Osteocyte (in vitro differentiated cells): ENCODE measurements around the gene SYNE1. TPM values are rescaled to one million over a fixed set of nuclear protein-coding genes. Genes with fewer than 3 reads are reported as not detected.
"Not testable (repeated sequence)": the region's sequence is repeated elsewhere in the genome, so short reads cannot be mapped to it uniquely, and the experiment has no call there.

Source experiments
- DNase-seq: peaks from one replicate; pipeline ENCODE4 v3.0.0; 2021; ENCODE audit warnings: mixed read lengths; ENCODE audit not compliant: unreplicated experiment; ENCODE audit errors: extremely low spot score
- H3K27ac Mint-ChIP-seq: one replicate; pipeline ENCODE4 v1.8.0; 2021; ENCODE audit warnings: mild to moderate bottlenecking, mixed read lengths; ENCODE audit not compliant: unreplicated experiment
- H3K27me3 Mint-ChIP-seq: one replicate; pipeline ENCODE4 v1.8.0; 2021; ENCODE audit warnings: mixed read lengths; ENCODE audit not compliant: unreplicated experiment
- H3K36me3 Mint-ChIP-seq: one replicate; pipeline ENCODE4 v1.8.0; 2021; ENCODE audit warnings: mixed read lengths; ENCODE audit not compliant: unreplicated experiment
- H3K4me1 Mint-ChIP-seq: one replicate; pipeline ENCODE4 v1.8.0; 2021; ENCODE audit warnings: mixed read lengths; ENCODE audit not compliant: unreplicated experiment
- H3K4me3 Mint-ChIP-seq: one replicate; pipeline ENCODE4 v1.8.0; 2021; ENCODE audit warnings: mild to moderate bottlenecking, moderate library complexity, mixed read lengths; ENCODE audit not compliant: unreplicated experiment
- H3K9me3 Mint-ChIP-seq: one replicate; pipeline ENCODE4 v1.8.0; 2021; ENCODE audit warnings: mixed read lengths; ENCODE audit not compliant: unreplicated experiment
- CTCF ChIP-seq: fragments of 200-600 bp; sonication (generic); IDR thresholded peaks from 2 replicates; pipeline ENCODE4 v1.5.0; 2021; ENCODE audit warnings: antibody characterized with exemption, mild to moderate bottlenecking, moderate library complexity
- total RNA-seq: library from RNA; stranded (reverse); gene quantifications from 2 replicates; pipeline ENCODE4 v1.2.1, GENCODE V29; 2021

Gene SYNE1
- total RNA-seq, 1 donor from 2014 or later = 130 TPM

- no peaks in the 10 kb centered on the region for H3K36me3 Mint-ChIP-seq
- no peaks in the 10 kb centered on the region for H3K9me3 Mint-ChIP-seq
- no peak for TF ChIP-seq CTCF
- DNase-seq = no peak
- H3K27me3 Mint-ChIP-seq = peaks cover 26% of the 10 kb centered on the region
- H3K4me1 Mint-ChIP-seq = no peaks in the 10 kb centered on the region
- no peak overlapping the region for H3K27ac Mint-ChIP-seq
- H3K4me3 Mint-ChIP-seq = no peak overlapping the region
Measured at GRCh38 chr6:152651986-152652385, 14.8 kb upstream of the SYNE1 start.

- H3K36me3 Mint-ChIP-seq = no peaks in the 10 kb centered on the region
- H3K27ac Mint-ChIP-seq = no peak overlapping the region
- no peaks in the 10 kb centered on the region for H3K9me3 Mint-ChIP-seq
- no peak for TF ChIP-seq CTCF
- DNase-seq = no peak
- peaks cover 37% of the 10 kb centered on the region for H3K27me3 Mint-ChIP-seq
- no peak overlapping the region for H3K4me3 Mint-ChIP-seq
- H3K4me1 Mint-ChIP-seq = no peaks in the 10 kb centered on the region
Measured at GRCh38 chr6:152648105-152648504, 10.9 kb upstream of the SYNE1 start.

GRCh38 chr6:152646732-152647131, 9.6 kb upstream of the SYNE1 start:
- not testable (repeated sequence) for H3K4me1 Mint-ChIP-seq
- peaks cover 34% of the 10 kb centered on the region for H3K27me3 Mint-ChIP-seq

GRCh38 chr6:152642578-152643375, 5.6 kb upstream of the SYNE1 start:
- TF ChIP-seq CTCF = peak; percentile 51
- peaks cover under 1% of the 10 kb centered on the region for H3K4me1 Mint-ChIP-seq
- H3K27me3 Mint-ChIP-seq = peaks cover 24% of the 10 kb centered on the region
- no peaks in the 10 kb centered on the region for H3K9me3 Mint-ChIP-seq
- H3K4me3 Mint-ChIP-seq = no peak overlapping the region
- no peak overlapping the region for H3K27ac Mint-ChIP-seq
- no peak for DNase-seq
- H3K36me3 Mint-ChIP-seq = no peaks in the 10 kb centered on the region

More at GRCh38 chr6:152646732-152647131, 9.6 kb upstream of the SYNE1 start:
- H3K36me3 Mint-ChIP-seq, H3K4me3 Mint-ChIP-seq, DNase-seq, H3K27ac Mint-ChIP-seq, H3K9me3 Mint-ChIP-seq: not testable (repeated sequence)

- Mint-ChIP-seq H3K36me3 (no peaks in the 10 kb centered on the region), H3K27me3 (peaks cover 27% of the 10 kb centered on the region), H3K4me3 (peak overlapping the region; percentile 79), H3K9me3 (no peaks in the 10 kb centered on the region), H3K27ac (no peak overlapping the region), H3K4me1 (peaks cover 13% of the 10 kb centered on the region)
- no peak for DNase-seq
- no peak for TF ChIP-seq CTCF
Measured at GRCh38 chr6:152636609-152637295, 410 bp downstream of the SYNE1 start.
